WTC11 (cell line): Measurements from ENCODE around the gene QDPR. TPM values are rescaled to one million over a fixed set of nuclear protein-coding genes. Genes with fewer than 3 reads are reported as not detected.

ENCODE experiments used
- ATAC-seq: fragments of 200-7000 bp; cut with Tn5 transposase; 2 replicates; pipeline ENCODE4 v1.10.0; 2021; ENCODE audit warnings: mild to moderate bottlenecking, moderate library complexity
- CTCF ChIA-PET: fragments of 300-600 bp; sonication (Branson Sonifier 250); formaldehyde crosslinking; loops from one replicate; lab custom pipeline; 2021; ENCODE audit warnings: antibody characterized with exemption; lab: Charles Lee
- POLR2A ChIA-PET: fragments of 350-600 bp; sonication (Branson Sonifier 250); formaldehyde crosslinking; loops from one replicate; lab custom pipeline; 2021; ENCODE audit warnings: antibody characterized with exemption; lab: Charles Lee
- DNase-seq: peaks from one replicate; pipeline ENCODE4 v3.0.0; 2021; ENCODE audit warnings: low spot score
- H3K27ac Mint-ChIP-seq: 2 replicates; pipeline ENCODE4 v1.8.0; 2021; ENCODE audit warnings: mixed read lengths
- H3K27me3 Mint-ChIP-seq: 2 replicates; pipeline ENCODE4 v1.8.0; 2021; ENCODE audit warnings: low read depth, mild to moderate bottlenecking, moderate library complexity, mixed read lengths
- H3K36me3 Mint-ChIP-seq: 2 replicates; pipeline ENCODE4 v1.8.0; 2021; ENCODE audit warnings: mixed read lengths
- H3K4me1 Mint-ChIP-seq: 2 replicates; pipeline ENCODE4 v1.8.0; 2022; ENCODE audit warnings: mixed read lengths
- H3K4me3 Mint-ChIP-seq: 2 replicates; pipeline ENCODE4 v1.8.0; 2021; ENCODE audit warnings: mild to moderate bottlenecking, moderate library complexity, mixed read lengths
- H3K9me3 Mint-ChIP-seq: 2 replicates; pipeline ENCODE4 v1.8.0; 2021; ENCODE audit warnings: mixed read lengths
- ATF6 ChIP-seq: sonication (generic); formaldehyde crosslinking; IDR thresholded peaks from 2 replicates; pipeline ENCODE4 v1.8.1; 2023; ENCODE audit warnings: mild to moderate bottlenecking, missing genetic modification reagents
- CBFB ChIP-seq: sonication (generic); formaldehyde crosslinking; IDR thresholded peaks from 2 replicates; pipeline ENCODE4 v1.8.1; 2022; ENCODE audit warnings: mild to moderate bottlenecking, low read depth, missing genetic modification reagents
- ERG ChIP-seq: fragments of 250-450 bp; sonication (Bioruptor Pico); IDR thresholded peaks from 2 replicates; pipeline ENCODE4 v1.8.0; 2021; ENCODE audit warnings: mild to moderate bottlenecking
- ETV6 ChIP-seq: sonication (generic); formaldehyde crosslinking; IDR thresholded peaks from 2 replicates; pipeline ENCODE4 v1.8.1; 2022; ENCODE audit warnings: mild to moderate bottlenecking, missing genetic modification reagents
- FOXK1 ChIP-seq: sonication (generic); formaldehyde crosslinking; IDR thresholded peaks from 2 replicates; pipeline ENCODE4 v1.8.0; 2022; ENCODE audit warnings: mild to moderate bottlenecking, moderate library complexity, missing genetic modification reagents
- GABPB1 ChIP-seq: sonication (generic); formaldehyde crosslinking; IDR thresholded peaks from 2 replicates; pipeline ENCODE4 v1.8.1; 2023; ENCODE audit warnings: mild to moderate bottlenecking, missing genetic modification reagents
- IRF2 ChIP-seq: sonication (generic); formaldehyde crosslinking; IDR thresholded peaks from 2 replicates; pipeline ENCODE4 v1.8.0; 2022; ENCODE audit warnings: low read depth, missing genetic modification reagents, borderline replicate concordance
- NR2C2 ChIP-seq: sonication (generic); formaldehyde crosslinking; IDR thresholded peaks from 2 replicates; pipeline ENCODE4 v1.8.0; 2022; ENCODE audit warnings: mild to moderate bottlenecking, missing genetic modification reagents
- SOX15 ChIP-seq: fragments of 250-450 bp; sonication (Bioruptor Pico); IDR thresholded peaks from 2 replicates; pipeline ENCODE4 v1.9.0; 2021; ENCODE audit warnings: mild to moderate bottlenecking
- STAT6 ChIP-seq: sonication (generic); formaldehyde crosslinking; conservative IDR thresholded peaks from 2 replicates; pipeline ENCODE4 v1.8.1; 2023; ENCODE audit warnings: mild to moderate bottlenecking, low read depth, missing genetic modification reagents, moderate library complexity
- TEAD1 ChIP-seq: sonication (generic); formaldehyde crosslinking; IDR thresholded peaks from 2 replicates; pipeline ENCODE4 v1.8.0; 2022; ENCODE audit warnings: mild to moderate bottlenecking, missing genetic modification reagents
- ZNF219 ChIP-seq: sonication (generic); formaldehyde crosslinking; IDR thresholded peaks from 2 replicates; pipeline ENCODE4 v1.8.0; 2023; ENCODE audit warnings: missing genetic modification reagents, mild to moderate bottlenecking, borderline replicate concordance
- ZNF416 ChIP-seq: fragments of 250-450 bp; sonication (Bioruptor Pico); IDR thresholded peaks from 2 replicates; pipeline ENCODE4 v1.9.0; 2021; ENCODE audit warnings: mild to moderate bottlenecking, inconsistent platforms
- total RNA-seq: library from RNA; stranded (reverse); gene quantifications from 3 replicates; pipeline ENCODE4 v1.2.3, GENCODE V29; 2021
- TF ChIP-seq, protein P1 (sequence below): fragments of 250-450 bp; sonication (Bioruptor Pico); IDR thresholded peaks from 2 replicates; pipeline ENCODE4 v1.9.0; 2021; ENCODE audit warnings: mild to moderate bottlenecking
- TF ChIP-seq, protein P2 (sequence below): sonication (generic); formaldehyde crosslinking; IDR thresholded peaks from 2 replicates; pipeline ENCODE4 v1.8.1; 2022; ENCODE audit warnings: low read depth, mild to moderate bottlenecking, moderate library complexity, missing genetic modification reagents, borderline replicate concordance
- TF ChIP-seq, protein P3 (sequence below): sonication (generic); formaldehyde crosslinking; IDR thresholded peaks from 2 replicates; pipeline ENCODE4 v1.8.1; 2022; ENCODE audit warnings: missing genetic modification reagents, borderline replicate concordance
- TF ChIP-seq, protein P4 (sequence below): fragments of 250-450 bp; sonication (Bioruptor Pico); IDR thresholded peaks from 2 replicates; pipeline ENCODE4 v2.1.2; 2022; ENCODE audit warnings: mild to moderate bottlenecking, moderate library complexity

QDPR gene
- total RNA-seq, 1 experiment from 2014 or later, result 33.6 TPM

GRCh38 chr4:17521595-17521994, 9.7 kb upstream of the QDPR start (continued):
- TF ChIP-seq STAT6 (no peak), NR2C2 (CRISPR knock-in tag) (no peak), ERG (CRISPR knock-in tag) (no peak), IRF2 (CRISPR knock-in tag) (no peak), GABPB1 (CRISPR knock-in tag) (no peak), TEAD1 (CRISPR knock-in tag) (no peak)

DNA sequence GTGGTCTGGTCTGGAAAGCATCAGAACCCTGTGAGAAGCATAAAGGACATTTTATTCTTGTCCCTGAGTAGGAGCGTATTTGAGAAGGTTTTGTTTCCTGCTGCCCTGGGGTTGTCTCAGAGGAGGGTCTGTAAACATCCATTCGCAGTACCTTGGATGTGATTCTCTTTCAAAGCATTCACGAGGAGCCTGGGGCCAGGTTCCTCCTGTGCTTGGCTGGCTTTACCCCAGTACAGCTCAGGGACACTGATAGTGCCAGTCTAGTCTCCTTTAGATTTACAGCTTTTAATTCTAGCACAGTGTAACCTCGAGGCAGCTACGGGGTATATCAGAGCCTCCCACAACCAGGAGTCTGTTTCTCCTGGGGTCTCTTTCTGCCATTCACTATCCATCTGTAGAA, 5.8 kb upstream of the QDPR start:
- ATAC-seq (peak; percentile 91), DNase-seq (no peak)
- CTCF ChIA-PET, result no interaction called here
- Mint-ChIP-seq H3K27me3 (peaks cover 3% of the 10 kb centered on the region; the same call in 1 of the 2 replicates), H3K9me3 (peaks cover 4% of the 10 kb centered on the region), H3K27ac (0 out of 2 replicates have a peak overlapping the region, but pooled peaks have one; percentile 81), H3K4me1 (peaks cover 47% of the 10 kb centered on the region), H3K4me3 (no peak overlapping the region; the same call in 1 of the 2 replicates), H3K36me3 (no peaks in the 10 kb centered on the region)
- no peak for TF ChIP-seq CBFB
- TF ChIP-seq, protein P1, sequence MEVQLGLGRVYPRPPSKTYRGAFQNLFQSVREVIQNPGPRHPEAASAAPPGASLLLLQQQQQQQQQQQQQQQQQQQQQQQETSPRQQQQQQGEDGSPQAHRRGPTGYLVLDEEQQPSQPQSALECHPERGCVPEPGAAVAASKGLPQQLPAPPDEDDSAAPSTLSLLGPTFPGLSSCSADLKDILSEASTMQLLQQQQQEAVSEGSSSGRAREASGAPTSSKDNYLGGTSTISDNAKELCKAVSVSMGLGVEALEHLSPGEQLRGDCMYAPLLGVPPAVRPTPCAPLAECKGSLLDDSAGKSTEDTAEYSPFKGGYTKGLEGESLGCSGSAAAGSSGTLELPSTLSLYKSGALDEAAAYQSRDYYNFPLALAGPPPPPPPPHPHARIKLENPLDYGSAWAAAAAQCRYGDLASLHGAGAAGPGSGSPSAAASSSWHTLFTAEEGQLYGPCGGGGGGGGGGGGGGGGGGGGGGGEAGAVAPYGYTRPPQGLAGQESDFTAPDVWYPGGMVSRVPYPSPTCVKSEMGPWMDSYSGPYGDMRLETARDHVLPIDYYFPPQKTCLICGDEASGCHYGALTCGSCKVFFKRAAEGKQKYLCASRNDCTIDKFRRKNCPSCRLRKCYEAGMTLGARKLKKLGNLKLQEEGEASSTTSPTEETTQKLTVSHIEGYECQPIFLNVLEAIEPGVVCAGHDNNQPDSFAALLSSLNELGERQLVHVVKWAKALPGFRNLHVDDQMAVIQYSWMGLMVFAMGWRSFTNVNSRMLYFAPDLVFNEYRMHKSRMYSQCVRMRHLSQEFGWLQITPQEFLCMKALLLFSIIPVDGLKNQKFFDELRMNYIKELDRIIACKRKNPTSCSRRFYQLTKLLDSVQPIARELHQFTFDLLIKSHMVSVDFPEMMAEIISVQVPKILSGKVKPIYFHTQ (CRISPR knock-in tag), result no peak
- no peak for TF ChIP-seq ETV6 (CRISPR knock-in tag)
- TF ChIP-seq, protein P2, sequence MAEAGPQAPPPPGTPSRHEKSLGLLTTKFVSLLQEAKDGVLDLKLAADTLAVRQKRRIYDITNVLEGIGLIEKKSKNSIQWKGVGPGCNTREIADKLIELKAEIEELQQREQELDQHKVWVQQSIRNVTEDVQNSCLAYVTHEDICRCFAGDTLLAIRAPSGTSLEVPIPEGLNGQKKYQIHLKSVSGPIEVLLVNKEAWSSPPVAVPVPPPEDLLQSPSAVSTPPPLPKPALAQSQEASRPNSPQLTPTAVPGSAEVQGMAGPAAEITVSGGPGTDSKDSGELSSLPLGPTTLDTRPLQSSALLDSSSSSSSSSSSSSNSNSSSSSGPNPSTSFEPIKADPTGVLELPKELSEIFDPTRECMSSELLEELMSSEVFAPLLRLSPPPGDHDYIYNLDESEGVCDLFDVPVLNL, result no peak
- TF ChIP-seq ZNF219 (CRISPR knock-in tag), result no peak
- POLR2A ChIA-PET, result no interaction called here

DNA sequence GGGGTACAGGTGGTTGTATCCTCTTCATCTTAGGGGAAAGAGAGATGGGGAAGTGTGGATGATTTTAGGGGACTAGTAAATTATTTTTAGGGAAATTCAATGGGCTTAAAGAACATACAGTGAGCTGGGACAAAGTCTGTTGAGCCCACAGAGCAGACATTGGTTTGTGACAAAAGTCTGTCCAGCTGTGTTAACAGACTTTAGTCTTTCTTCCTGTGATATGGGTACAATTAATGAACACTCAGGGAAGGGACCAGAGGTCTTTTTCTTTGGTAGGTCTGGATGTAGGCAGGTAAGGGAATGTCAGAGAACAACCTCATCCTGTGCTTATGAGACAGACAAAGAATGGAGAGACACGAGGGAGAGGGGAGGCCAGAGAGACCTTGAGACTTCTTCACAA, 5.1 kb upstream of the QDPR start:
- ATAC-seq, result peak; percentile 18
- peak overlapping the region; percentile 35 for H3K4me3 Mint-ChIP-seq
- POLR2A ChIA-PET, result no interaction called here
- peaks cover 4% of the 10 kb centered on the region for H3K9me3 Mint-ChIP-seq
- no peaks in the 10 kb centered on the region for H3K36me3 Mint-ChIP-seq
- DNase-seq, result no peak
- H3K27me3 Mint-ChIP-seq, result peaks cover 3% of the 10 kb centered on the region; the same call in 1 of the 2 replicates
- CTCF ChIA-PET, result no interaction called here
- peaks cover 50% of the 10 kb centered on the region for H3K4me1 Mint-ChIP-seq
- peak overlapping the region; percentile 61; the same call in 1 of the 2 replicates for H3K27ac Mint-ChIP-seq
- TF ChIP-seq ATF6 (no peak), FOXK1 (CRISPR knock-in tag) (no peak), GABPB1 (CRISPR knock-in tag) (no peak), ZNF416 (no peak), IRF2 (CRISPR knock-in tag) (no peak), STAT6 (no peak), SOX15 (CRISPR knock-in tag) (no peak)
- TF ChIP-seq, protein P3, sequence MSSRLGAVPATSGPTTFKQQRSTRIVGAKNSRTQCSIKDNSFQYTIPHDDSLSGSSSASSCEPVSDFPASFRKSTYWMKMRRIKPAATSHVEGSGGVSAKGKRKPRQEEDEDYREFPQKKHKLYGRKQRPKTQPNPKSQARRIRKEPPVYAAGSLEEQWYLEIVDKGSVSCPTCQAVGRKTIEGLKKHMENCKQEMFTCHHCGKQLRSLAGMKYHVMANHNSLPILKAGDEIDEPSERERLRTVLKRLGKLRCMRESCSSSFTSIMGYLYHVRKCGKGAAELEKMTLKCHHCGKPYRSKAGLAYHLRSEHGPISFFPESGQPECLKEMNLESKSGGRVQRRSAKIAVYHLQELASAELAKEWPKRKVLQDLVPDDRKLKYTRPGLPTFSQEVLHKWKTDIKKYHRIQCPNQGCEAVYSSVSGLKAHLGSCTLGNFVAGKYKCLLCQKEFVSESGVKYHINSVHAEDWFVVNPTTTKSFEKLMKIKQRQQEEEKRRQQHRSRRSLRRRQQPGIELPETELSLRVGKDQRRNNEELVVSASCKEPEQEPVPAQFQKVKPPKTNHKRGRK (CRISPR knock-in tag), result no peak
- TF ChIP-seq, protein P4, sequence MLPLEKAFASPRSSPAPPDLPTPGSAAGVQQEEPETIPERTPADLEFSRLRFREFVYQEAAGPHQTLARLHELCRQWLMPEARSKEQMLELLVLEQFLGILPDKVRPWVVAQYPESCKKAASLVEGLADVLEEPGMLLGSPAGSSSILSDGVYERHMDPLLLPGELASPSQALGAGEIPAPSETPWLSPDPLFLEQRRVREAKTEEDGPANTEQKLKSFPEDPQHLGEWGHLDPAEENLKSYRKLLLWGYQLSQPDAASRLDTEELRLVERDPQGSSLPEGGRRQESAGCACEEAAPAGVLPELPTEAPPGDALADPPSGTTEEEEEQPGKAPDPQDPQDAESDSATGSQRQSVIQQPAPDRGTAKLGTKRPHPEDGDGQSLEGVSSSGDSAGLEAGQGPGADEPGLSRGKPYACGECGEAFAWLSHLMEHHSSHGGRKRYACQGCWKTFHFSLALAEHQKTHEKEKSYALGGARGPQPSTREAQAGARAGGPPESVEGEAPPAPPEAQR (CRISPR knock-in tag), result no peak
